A549 (cell line): ENCODE data around the gene FSCN2.

Experiments used
- POLR2A ChIP-seq: IDR thresholded peaks from 2 replicates; pipeline ENCODE4 v1.6.1; 2012; ENCODE audit warnings: mild to moderate bottlenecking, low read length
- TF ChIP-seq, protein P1 (sequence below): fragments of >200 bp; sonication (Bioruptor Twin); formaldehyde crosslinking; IDR thresholded peaks from 3 replicates; pipeline ENCODE4 v1.5.1; 2016
- TF ChIP-seq, protein P2 (sequence below): fragments of 150-350 bp; IDR thresholded peaks from 2 replicates; pipeline ENCODE4 v1.6.1; 2014; ENCODE audit warnings: low read depth, mild to moderate bottlenecking, low read length

DNA sequence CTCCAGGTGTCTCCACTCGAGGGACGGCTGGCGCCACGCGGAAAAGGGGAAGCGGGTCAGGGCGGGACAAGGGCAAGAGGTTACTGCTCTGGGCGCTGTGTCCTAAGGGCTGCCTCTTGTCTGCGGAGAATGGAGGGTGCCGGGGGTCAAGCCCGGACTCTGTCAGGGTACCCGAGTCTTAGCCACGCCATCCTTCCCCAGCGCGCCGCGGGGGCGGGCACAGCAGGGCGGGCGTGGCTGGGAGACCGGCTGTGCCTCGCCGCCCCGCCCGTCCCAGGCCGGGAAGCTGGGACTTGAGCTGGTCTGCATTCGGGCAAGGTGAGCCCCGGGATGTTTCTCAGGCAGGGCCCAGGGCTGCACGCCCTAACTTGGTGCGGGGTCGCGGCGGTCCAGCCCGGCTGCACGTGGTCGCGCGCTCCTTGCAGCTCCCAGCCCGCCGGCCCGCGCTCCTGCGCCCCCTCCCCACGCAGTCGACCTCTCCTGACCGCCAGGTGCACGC lies 9.3 kb upstream of the FSCN2 start:
- TF ChIP-seq, protein P1, sequence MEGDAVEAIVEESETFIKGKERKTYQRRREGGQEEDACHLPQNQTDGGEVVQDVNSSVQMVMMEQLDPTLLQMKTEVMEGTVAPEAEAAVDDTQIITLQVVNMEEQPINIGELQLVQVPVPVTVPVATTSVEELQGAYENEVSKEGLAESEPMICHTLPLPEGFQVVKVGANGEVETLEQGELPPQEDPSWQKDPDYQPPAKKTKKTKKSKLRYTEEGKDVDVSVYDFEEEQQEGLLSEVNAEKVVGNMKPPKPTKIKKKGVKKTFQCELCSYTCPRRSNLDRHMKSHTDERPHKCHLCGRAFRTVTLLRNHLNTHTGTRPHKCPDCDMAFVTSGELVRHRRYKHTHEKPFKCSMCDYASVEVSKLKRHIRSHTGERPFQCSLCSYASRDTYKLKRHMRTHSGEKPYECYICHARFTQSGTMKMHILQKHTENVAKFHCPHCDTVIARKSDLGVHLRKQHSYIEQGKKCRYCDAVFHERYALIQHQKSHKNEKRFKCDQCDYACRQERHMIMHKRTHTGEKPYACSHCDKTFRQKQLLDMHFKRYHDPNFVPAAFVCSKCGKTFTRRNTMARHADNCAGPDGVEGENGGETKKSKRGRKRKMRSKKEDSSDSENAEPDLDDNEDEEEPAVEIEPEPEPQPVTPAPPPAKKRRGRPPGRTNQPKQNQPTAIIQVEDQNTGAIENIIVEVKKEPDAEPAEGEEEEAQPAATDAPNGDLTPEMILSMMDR = no peak
- peak; percentile 48; the same call in 1 of the 2 replicates for TF ChIP-seq POLR2A
- TF ChIP-seq, protein P2, sequence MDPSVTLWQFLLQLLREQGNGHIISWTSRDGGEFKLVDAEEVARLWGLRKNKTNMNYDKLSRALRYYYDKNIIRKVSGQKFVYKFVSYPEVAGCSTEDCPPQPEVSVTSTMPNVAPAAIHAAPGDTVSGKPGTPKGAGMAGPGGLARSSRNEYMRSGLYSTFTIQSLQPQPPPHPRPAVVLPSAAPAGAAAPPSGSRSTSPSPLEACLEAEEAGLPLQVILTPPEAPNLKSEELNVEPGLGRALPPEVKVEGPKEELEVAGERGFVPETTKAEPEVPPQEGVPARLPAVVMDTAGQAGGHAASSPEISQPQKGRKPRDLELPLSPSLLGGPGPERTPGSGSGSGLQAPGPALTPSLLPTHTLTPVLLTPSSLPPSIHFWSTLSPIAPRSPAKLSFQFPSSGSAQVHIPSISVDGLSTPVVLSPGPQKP = no peak
